Heart right ventricle (tissue), 16 donors: ENCODE data around the gene FBLN5. TPM values are rescaled to one million over a fixed set of nuclear protein-coding genes. Genes with fewer than 3 reads are reported as not detected.

Experiments used
- ATAC-seq, 8 donors: fragments of 200-7000 bp; cut with Tn5 transposase; one replicate each; pipeline ENCODE4 v1.9.1; 2020; ENCODE audit warnings: mild to moderate bottlenecking in 8 of 8, moderate library complexity in 8 of 8, moderate number of reproducible peaks in 1 of 8
- DNase-seq, 2 donors: peaks; one replicate each; pipeline ENCODE4 v3.0.0-alpha.2; 2020
- H3K27ac ChIP-seq, 10 donors: fragments of 200-600 bp; sonication (generic) in 2 of 10; one replicate each; pipeline versions ENCODE4 v1.5.0 to v1.8.0; 2020 to 2022; ENCODE audit warnings: mild to moderate bottlenecking in 3 of 10
- H3K27me3 ChIP-seq, 7 donors: fragments of 200-600 bp; one replicate each; pipeline ENCODE4 v1.8.0; 2021 to 2022; ENCODE audit warnings: mild to moderate bottlenecking in 2 of 7
- H3K36me3 ChIP-seq, 9 donors: fragments of 200-600 bp; sonication (generic) in 1 of 9; one replicate each; pipeline versions ENCODE4 v1.5.0 to v1.8.0; 2020 to 2022; ENCODE audit warnings: mild to moderate bottlenecking in 2 of 9
- H3K4me1 ChIP-seq, 9 donors: fragments of 200-600 bp; sonication (generic) in 1 of 9; one replicate each; pipeline versions ENCODE4 v1.5.0 to v1.8.0; 2020 to 2022; ENCODE audit warnings: mild to moderate bottlenecking in 4 of 9
- H3K4me3 ChIP-seq, 10 donors: fragments of 200-600 bp; sonication (generic) in 2 of 10; one replicate each; pipeline versions ENCODE4 v1.5.0 to v1.8.0; 2020 to 2022; ENCODE audit warnings: mild to moderate bottlenecking in 7 of 10, moderate library complexity in 2 of 10
- H3K9me3 ChIP-seq, 11 donors: fragments of 200-600 bp in 10 of 11; sonication (generic) in 2 of 11; one replicate each; pipeline versions ENCODE4 v1.5.0 to v1.8.0; 2013 to 2022; ENCODE audit warnings: mild to moderate bottlenecking in 2 of 11, control low read depth in 1 of 11, moderate library complexity in 1 of 11
- WGBS, 2 donors: extraction: QIAGEN DNeasy Blood & Tissue Kit; methylation state at CpG; one replicate each; pipeline ENCODE4 v1.1.7; 2013; ENCODE audit warnings: inconsistent platforms in 1 of 2; 5-methylcytosine and 5-hydroxymethylcytosine counted together
- intact Hi-C, 10 donors: fragments of 100-400 bp; cut with DNase I; formaldehyde crosslinking; loops; one replicate each; pipeline versions ENCODE4 v1.11.1 to v1.14.2; 2022
- polyA plus RNA-seq, 2 donors: library from polyadenylated mRNA; stranded (reverse); fragments of 200-250 nt; gene quantifications; one replicate each; pipeline ENCODE4 v1.2.3, GENCODE V29; 2013
- total RNA-seq, 10 donors: library from RNA; stranded (reverse); fragmentation: NEBNext Ultra II Directional in 3 of 10; extraction: Animal tissue kit (Norgen Biotek cat#: 25700) in 3 of 10; gene quantifications; one replicate each; pipeline versions ENCODE4 v1.2.1 to v1.2.4, GENCODE V29; 2021 to 2023
- TF ChIP-seq, protein P1 (sequence below), 9 donors: fragments of 200-600 bp; sonication (generic) in 2 of 9; IDR thresholded peaks; one replicate each; pipeline versions ENCODE4 v1.5.0 to v1.8.0; 2021 to 2022; ENCODE audit warnings: antibody characterized with exemption in 9 of 9, mild to moderate bottlenecking in 5 of 9, moderate library complexity in 1 of 9
- donor health status: Arrhythmogenic right ventricular cardiomyopathy.
- donor health status: ischemic (EF 13 %, LVEDD 7.1; RV severe dilation, severe dysfunction).
- donor health status: healthy with polysubstance abuse.
- donor health status: DM: no; HTN: yes; CAD: no.
- donor health status: DM: no; HTN: no; CAD: no.
- donor health status: ischemic (EF 25% LVEDD 6.9; RV normal size, moderate dysfunction).
- donor health status: ischemic (EF 25% LVEDD 5.7; RV mildly dilated, moderate dysfunction).
- donor health status: healthy.
- donor health status: DM: yes; HTN: yes; CAD: no.
- donor health status: Ischemic cardiomyopathy.
- donor health status: ischemic (EF 35%, LVEDD 5.7; RV mildly dilated, moderate dysfunction).
- donor health status: nonischemic (EF 11% LVEDD 7.7; RV severe dilation, severe dysfunction).
- donor health status: DM: yes; HTN: yes; CAD: no.
- donor health status: PGD.
- donor health status: ischemic (EF 29% LVEDD 5.4; RV normal size, mild dysfunction).
- donor health status: nonischemic (EF 23%, LVEDD 6.1; RV moderate dilation, normal function).

Gene FBLN5
- total and polyA plus RNA-seq, 12 donors = 25.3 to 91.5 (median 41.7) TPM

DNA sequence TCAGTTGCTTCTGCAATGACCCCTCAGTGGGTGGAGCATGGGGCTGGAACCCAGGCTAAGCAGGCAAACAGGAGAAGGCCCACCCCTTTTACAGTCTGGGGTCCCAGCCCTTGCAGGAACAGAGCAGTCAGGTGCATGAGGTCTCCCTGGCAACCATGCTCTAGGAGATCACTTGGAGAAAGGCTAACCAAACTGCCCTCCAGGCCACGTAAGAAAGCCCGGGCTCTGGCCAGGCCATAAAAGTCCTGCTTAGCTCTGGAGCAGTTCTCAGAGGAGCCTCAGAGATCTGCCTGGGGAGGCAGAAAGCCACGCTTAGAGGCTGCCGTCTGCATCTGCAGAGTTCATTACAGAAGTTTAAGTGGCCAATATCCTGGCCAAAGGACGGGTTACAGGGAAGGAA is 65.1 kb downstream of the FBLN5 start:
- WGBS, 2 donors = 58 to 65% methylated on average over 5 of the region's 5 CpGs
- Histone ChIP-seq H3K27me3 (peaks cover 0 to 6% (median 0%) of the 10 kb centered on the region in 7 donors), H3K27ac (peak overlapping the region in 4 of 10 donors; percentile 22 to 67 (median 42)), H3K4me3 (no peak overlapping the region), H3K36me3 (peaks cover 0 to 31% (median 0%) of the 10 kb centered on the region in 9 donors), H3K4me1 (peaks cover 0 to 36% (median 12%) of the 10 kb centered on the region in 9 donors), H3K9me3 (no peaks in the 10 kb centered on the region)
- DNase-seq = no peak
- intact Hi-C loops = no loop called here
- TF ChIP-seq, protein P1, sequence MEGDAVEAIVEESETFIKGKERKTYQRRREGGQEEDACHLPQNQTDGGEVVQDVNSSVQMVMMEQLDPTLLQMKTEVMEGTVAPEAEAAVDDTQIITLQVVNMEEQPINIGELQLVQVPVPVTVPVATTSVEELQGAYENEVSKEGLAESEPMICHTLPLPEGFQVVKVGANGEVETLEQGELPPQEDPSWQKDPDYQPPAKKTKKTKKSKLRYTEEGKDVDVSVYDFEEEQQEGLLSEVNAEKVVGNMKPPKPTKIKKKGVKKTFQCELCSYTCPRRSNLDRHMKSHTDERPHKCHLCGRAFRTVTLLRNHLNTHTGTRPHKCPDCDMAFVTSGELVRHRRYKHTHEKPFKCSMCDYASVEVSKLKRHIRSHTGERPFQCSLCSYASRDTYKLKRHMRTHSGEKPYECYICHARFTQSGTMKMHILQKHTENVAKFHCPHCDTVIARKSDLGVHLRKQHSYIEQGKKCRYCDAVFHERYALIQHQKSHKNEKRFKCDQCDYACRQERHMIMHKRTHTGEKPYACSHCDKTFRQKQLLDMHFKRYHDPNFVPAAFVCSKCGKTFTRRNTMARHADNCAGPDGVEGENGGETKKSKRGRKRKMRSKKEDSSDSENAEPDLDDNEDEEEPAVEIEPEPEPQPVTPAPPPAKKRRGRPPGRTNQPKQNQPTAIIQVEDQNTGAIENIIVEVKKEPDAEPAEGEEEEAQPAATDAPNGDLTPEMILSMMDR (IDR thresholded peaks at IDR 0.05) = no peak
- no peak for ATAC-seq

- intact Hi-C loops = no loop called here
- Histone ChIP-seq H3K36me3 (peaks cover 0 to 61% (median 0%) of the 10 kb centered on the region in 9 donors), H3K4me3 (no peak overlapping the region), H3K27ac (no peak overlapping the region), H3K27me3 (peaks cover 0 to 8% (median 0%) of the 10 kb centered on the region in 7 donors), H3K9me3 (no peaks in the 10 kb centered on the region), H3K4me1 (peaks cover 0 to 21% (median 6%) of the 10 kb centered on the region in 9 donors)
- TF ChIP-seq, protein P1 (IDR thresholded peaks at IDR 0.05) = no peak
- whole genome bisulfite sequencing, 2 donors = 78% methylated on average over 6 of the region's 6 CpGs
- DNase-seq (no peak), ATAC-seq (peak in 1 of 8 donors; percentile 10)
These were observed 68.3 kb downstream of the FBLN5 start for GRCh38 chr14:91879196-91879595.

DNA sequence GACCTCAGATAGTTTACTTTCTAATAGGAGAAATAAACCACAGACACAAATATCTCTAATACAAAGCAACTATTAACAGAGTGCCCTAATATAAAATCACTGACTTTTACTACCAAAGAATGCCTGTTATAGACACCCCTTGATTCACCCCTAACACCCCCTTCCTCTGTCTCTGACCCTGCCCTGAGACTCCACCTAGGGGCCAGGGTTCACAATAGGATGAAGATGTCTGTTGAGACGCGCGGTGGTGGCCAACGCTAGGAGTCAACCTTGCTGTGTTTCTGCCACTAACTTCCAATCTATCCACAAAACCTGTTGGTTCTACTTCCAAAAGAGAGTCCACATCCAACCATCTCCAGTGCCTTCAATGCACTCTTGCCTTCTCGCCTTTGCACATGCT is 69.2 kb downstream of the FBLN5 start:
- Histone ChIP-seq H3K27me3 (peaks cover 0 to 6% (median 0%) of the 10 kb centered on the region in 7 donors), H3K27ac (no peak overlapping the region), H3K9me3 (no peaks in the 10 kb centered on the region), H3K4me3 (no peak overlapping the region), H3K4me1 (peaks cover 0 to 20% (median 6%) of the 10 kb centered on the region in 9 donors), H3K36me3 (peaks cover 0 to 65% (median 0%) of the 10 kb centered on the region in 9 donors)
- no peak for DNase-seq
- no peak for ATAC-seq
- TF ChIP-seq, protein P1 (IDR thresholded peaks at IDR 0.05) = no peak
- 93 to 95% methylated on average over 5 of the region's 5 CpGs for WGBS, 2 donors
- intact Hi-C loops = no loop called here

DNA sequence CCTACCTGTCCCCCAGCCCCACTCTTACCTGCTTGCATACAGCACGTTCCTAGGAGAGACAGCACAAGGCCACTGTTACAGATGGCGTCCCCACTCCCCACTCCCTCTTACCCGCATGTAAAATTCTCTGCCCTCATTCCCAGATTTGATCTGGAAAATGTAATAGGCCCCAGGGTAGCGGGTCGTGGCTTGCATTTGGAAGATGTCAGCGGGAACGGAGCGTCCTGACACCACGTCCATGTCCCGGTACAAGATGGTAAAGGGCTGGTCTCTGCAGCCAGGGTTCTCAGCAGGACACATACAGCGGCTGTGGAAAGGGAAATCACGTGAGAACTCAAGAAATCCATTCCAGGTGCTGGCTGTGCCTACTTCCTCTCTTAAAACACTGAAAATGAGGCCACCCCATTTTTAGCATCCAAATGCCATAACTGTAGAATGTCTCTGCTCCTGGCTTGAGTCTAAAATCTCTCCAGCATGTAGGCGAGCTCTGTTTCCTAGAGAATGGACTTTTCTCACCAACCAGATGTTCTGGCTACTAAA is 70.0 kb downstream of the FBLN5 start:
- Histone ChIP-seq H3K27ac (no peak overlapping the region), H3K4me3 (no peak overlapping the region), H3K27me3 (peaks cover 0 to 6% (median 0%) of the 10 kb centered on the region in 7 donors), H3K4me1 (peaks cover 0 to 20% (median 10%) of the 10 kb centered on the region in 9 donors), H3K36me3 (peaks cover 0 to 65% (median 0%) of the 10 kb centered on the region in 9 donors), H3K9me3 (no peaks in the 10 kb centered on the region)
- DNase-seq (no peak), ATAC-seq (no peak)
- WGBS, 2 donors = 72 to 76% methylated on average over 13 of the region's 13 CpGs
- intact Hi-C loops = no loop called here
- TF ChIP-seq, protein P1 (IDR thresholded peaks at IDR 0.05) = no peak
